ENCODE data around the gene IL5RA.

Gene IL5RA

DNA sequence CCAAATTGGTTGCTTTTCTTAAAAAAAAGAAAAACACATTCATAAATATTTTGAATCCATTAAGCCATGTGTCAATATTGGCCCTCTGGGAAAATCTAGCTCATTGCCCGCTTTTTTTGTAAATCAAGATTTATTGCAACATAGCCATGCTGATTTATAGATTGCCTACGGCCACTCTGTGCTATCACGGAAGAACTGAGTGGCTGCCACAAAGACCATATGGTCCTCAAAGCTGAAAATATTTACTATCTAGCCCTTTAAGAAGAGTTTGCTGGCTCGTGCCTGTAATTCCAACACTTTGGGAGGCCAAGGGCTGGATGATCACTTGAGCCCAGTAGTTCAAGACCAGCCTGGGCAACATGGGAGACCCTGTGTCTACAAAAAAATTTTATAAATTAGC lies 45.9 kb downstream of the IL5RA start:
- no peak for DNase-seq

DNA sequence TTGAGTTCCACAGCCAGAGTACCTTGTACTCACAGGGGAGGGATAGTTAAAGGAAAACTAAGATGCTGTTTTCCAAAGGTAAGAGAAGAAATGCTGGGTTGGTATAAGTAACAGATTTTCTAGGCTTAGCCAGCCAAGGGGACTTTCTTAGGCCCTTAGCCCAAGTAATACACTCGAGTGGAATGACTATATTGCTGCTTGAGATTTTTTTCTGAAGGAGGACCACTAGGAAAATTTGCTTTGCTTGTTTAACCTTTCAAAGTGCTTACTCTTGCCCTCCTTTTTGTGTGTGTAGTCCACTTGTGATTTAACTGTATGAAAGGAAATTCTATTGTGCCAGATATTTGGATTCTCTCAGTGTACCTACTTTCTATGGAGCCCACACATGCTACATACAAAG lies 50.5 kb downstream of the IL5RA start:
- no peak for DNase-seq

DNA sequence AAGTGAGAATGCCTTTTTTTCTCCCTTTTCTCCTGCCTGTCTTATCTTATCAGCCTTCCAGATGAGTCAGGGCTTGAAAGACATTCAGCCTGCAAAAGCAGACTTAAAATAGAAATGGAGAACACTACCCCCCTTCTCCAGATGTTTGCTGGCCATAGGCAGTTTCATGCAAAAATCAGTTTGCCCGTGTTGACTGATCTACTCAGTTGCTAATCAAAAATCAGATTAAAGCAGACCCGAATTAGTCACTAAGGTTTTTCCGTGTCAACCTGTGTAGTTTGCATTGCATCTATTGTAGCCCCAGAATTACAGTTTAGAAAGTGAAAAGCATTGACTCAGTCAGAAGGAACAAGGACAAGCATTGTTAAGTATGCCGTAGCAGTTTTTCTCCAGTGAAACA lies 56.2 kb downstream of the IL5RA start:
- no peak for DNase-seq

DNA sequence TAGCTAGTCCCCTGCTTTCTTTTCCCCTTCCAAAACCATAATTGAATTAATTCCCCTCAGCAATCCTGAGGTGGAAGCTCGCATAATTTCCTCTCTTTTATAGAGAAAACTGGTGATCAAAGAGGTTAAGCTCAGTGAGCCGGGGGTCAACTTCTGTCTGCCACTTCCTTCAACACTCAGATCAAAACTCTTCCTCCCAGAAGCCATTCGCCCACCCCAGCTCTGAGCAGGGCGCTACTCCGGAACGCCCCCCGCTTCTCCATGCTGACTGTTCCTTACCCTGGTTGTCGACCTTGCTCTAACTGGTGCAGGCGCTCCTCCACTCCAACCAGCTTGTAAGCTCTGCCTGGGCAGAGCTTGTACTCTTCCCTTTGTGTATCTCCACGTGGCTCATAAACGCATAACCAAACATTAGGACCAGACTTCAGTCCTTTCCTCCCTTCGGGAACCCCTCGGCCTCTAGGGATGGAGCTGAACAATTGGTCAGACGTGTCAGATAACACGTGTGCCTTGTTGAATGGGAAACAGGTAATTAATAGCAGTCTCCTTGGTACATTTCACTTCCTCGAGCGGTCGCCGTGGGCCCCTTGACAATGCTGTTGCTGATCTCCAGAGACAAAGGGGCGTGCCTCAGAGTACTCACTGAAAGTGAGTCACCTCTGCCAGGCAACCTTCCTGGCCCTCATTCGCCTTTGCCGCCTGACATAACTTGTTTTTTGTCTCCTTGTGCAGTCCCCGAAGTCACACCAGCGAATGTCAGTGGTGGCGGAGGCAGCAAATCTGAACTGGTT lies 71.8 kb downstream of the IL5RA start:
- no peak for DNase-seq

DNA sequence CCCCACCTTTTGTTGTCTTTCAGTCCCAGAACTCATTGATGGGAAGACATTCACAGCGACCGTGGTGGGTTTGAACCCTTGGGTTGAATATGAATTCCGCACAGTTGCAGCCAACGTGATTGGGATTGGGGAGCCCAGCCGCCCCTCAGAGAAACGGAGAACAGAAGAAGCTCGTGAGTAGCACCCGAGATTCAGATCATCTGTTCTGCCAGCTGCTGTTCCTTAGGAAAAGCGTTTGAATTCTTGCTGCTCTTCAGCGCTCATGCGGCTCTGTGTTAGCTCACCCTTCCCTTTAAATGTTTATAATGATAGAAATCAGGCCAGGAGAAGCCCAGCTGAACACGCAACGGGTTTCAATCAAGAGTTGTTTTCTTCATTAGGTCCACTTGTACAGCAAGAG lies 73.0 kb downstream of the IL5RA start:
- no peak for DNase-seq

DNA sequence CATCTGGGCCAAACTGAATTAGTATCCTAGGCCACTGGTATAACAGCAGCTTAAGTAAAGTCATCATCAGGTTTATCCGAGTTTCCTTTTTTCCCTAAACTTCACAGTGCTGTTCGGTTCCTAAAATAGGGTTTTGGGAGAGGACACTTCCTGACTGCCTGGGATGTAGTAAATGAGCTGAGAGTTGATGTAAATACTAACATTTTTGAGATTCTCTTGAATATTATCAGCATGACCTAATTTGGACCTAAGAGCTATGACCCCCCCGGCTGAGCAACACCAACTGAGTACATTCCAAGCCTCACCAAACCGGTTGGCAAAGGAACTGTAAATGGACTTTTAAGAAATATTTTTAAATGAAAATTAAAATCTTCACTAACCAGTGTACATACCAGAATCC lies 78.8 kb downstream of the IL5RA start:
- DNase-seq: no peak

DNA sequence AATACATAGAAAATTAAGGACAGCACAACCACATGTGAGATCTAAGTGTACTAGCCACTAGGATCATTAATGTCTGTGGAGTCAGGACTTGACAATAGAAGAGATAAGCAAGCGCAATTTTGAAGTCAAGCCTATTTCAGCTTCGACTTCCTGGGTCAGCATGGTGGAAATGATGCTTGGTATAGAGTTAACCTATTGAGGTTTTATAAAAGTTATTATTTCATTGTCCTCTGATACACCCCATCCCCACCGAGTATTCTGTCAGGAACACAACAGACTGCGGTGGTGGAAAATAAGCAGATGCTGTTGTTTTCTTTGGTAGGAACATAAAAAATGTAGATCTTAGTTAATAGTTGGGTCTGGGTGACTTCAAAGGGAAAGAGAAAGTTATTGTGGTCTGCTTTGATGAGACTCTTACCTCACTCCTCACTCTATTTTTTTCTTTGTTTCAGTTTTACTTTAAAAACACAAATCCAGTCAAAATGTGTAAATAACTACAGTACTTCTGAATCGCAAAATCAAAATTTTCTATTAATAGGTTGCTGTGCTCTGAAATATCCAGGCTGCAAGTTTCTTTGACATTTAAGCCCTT lies 82.1 kb downstream of the IL5RA start:
- no peak for DNase-seq

DNA sequence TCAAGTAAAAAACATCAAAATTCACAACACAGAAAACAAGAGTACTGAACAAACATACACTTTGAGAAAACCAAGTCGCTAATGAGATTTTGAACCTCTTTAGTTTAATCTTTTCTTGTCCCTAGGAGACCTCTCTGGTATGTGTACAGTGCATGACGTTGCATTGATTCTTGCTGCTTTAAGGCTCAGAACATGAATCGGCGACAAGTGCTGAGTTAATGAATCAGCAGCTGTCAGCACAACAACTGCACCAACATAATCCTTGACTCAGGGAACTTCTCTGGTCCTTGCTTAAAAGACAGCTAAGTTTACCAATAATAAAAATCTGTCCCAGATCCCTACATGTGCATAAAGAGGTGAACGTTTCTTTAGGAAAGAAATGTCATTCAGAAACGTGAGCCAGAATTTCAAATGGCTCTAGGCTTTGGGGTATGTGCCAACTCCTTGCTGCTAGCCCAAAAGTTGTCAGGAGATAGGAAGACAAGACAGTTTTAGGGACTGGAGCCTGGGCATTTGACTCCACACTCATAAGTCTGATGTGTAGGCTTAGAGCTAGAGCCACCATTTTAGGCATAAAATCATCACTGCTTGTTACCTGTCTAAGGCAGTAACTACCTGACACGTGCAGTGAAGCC lies 86.9 kb downstream of the IL5RA start:
- no peak for DNase-seq

DNA sequence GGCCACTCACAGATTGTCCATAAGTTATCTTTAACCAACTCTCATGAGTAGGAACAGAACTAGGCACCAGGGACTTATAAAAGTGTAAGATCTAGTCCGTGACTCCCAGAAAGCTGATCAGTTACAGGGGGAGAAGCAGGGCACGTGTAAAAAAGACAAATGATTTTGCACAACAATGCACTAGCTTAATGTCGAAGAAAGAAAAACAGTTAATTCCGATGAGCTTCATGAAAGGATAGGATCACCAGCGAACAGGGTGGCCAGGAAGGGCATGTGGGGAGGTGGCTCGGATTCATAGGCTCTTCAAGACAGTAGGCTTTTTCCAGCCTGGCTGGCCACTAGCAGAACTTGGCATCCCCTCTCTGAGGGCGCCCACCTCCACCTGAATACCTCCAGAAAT lies 90.0 kb downstream of the IL5RA start:
- no peak for DNase-seq

Data from stimulated activated CD8-positive, alpha-beta memory T cell treated with anti-CD3 and anti-CD28 coated beads, Interleukin-4, amount 100 ng/mL, for 48 hours (primary cell).